Adrenal gland (tissue), 12 donors: ENCODE measurements around the gene ERC2. TPM values are rescaled to one million over a fixed set of nuclear protein-coding genes. Genes with fewer than 3 reads are reported as not detected.

Experiments
- DNase-seq, 7 donors: peaks; one replicate each; pipeline ENCODE4 v3.0.0-alpha.2; 2019 to 2020
- H3K27ac ChIP-seq, 5 donors: fragments of 200-600 bp; sonication (generic) in 4 of 5; 1 replicate in 3 of 5; 2 replicates in 2 of 5; pipeline versions ENCODE4 v1.5.1 to v1.8.0; 2016 to 2020; ENCODE audit warnings: mild to moderate bottlenecking in 1 of 5
- H3K27me3 ChIP-seq: fragments of 200-600 bp; 2 replicates; pipeline ENCODE4 v1.8.0; 2021
- H3K36me3 ChIP-seq, 2 donors: fragments of 200-600 bp; replicated peaks in 1 of 2; 1 replicate in 1 of 2; 2 replicates in 1 of 2; pipeline versions ENCODE4 v1.5.1 to v1.8.0; 2018 to 2022
- H3K4me1 ChIP-seq, 2 donors: fragments of 200-600 bp; replicated peaks in 1 of 2; 1 replicate in 1 of 2; 2 replicates in 1 of 2; pipeline versions ENCODE4 v1.5.1 to v1.8.0; 2018 to 2021
- H3K4me3 ChIP-seq, 4 donors: fragments of 200-600 bp; sonication (generic) in 3 of 4; one replicate each; pipeline ENCODE4 v1.5.1; 2016 to 2018
- H3K9me3 ChIP-seq, 3 donors: fragments of 200-600 bp; sonication (generic) in 1 of 3; replicated peaks in 1 of 3; 1 replicate in 2 of 3; 2 replicates in 1 of 3; pipeline versions ENCODE4 v1.5.1 to v1.8.0; 2016 to 2021
- POLR2A ChIP-seq, 2 donors: fragments of 450-650 bp; IDR thresholded peaks; one replicate each; pipeline ENCODE4 v1.6.1; 2017; ENCODE audit warnings: antibody characterized with exemption in 2 of 2, mild to moderate bottlenecking in 2 of 2, moderate library complexity in 1 of 2
- WGBS, 4 donors: extraction: QIAGEN DNeasy Blood & Tissue Kit in 2 of 4; methylation state at CpG; one replicate each; pipeline versions ENCODE4 v1.1.5 to v1.1.7; 2013 to 2017; 5-methylcytosine and 5-hydroxymethylcytosine counted together
- intact Hi-C, 2 donors: fragments of 100-400 bp; cut with DNase I; formaldehyde crosslinking; loops; one replicate each; pipeline versions ENCODE4 v1.14.1 to v1.15.0; 2022 to 2023
- polyA plus RNA-seq, 3 donors: library from polyadenylated mRNA; stranded (reverse); fragments of 200-250 nt in 2 of 3; fragments of 350-450 nt in 1 of 3; fragmentation: Illumina TruSeq in 1 of 3; extraction: RNeasy Lipid Tissue Mini Kit (QIAGEN cat#74804) in 1 of 3; gene quantifications; one replicate each; pipeline ENCODE4 v1.2.3, GENCODE V29; 2013 to 2014
- total RNA-seq, 9 donors: library from RNA; depleted of rRNA in 4 of 9; stranded (reverse); fragments of >200 nt in 4 of 9; fragments of 120-200 nt in 1 of 9; fragmentation: NEBNext Ultra II Directional in 1 of 9; extraction: Animal tissue kit (Norgen Biotek cat#: 25700) in 1 of 9; gene quantifications; one replicate each; pipeline versions ENCODE4 v1.1.0 to v1.2.4, GENCODE V29; 2013 to 2023
- TF ChIP-seq, protein P1 (sequence below), 6 experiments: fragments of 450-650 bp in 4 of 6; fragments of 200-600 bp in 2 of 6; sonication (generic) in 1 of 6; IDR thresholded peaks; 1 replicate in 5 of 6; 2 replicates in 1 of 6; pipeline versions ENCODE4 v1.5.1 to v1.8.0; 2016 to 2021; ENCODE audit warnings: antibody characterized with exemption in 6 of 6, mild to moderate bottlenecking in 2 of 6, moderate library complexity in 1 of 6
- donor health status: healthy with polysubstance abuse.
- donor health status: Bipolar disorder and iron deficiency.
- donor health status: DM: yes; HTN: yes; CAD: no.
- donor health status: DM: no; HTN: no; CAD: no.
- donor health status: DM: no; HTN: no; CAD: no.
- donor health status: DM: yes; HTN: yes; CAD: no.

The ERC2 gene
- total and polyA plus RNA-seq, 12 donors, result 0.47 to 5.8 (median 1.5) TPM

DNA sequence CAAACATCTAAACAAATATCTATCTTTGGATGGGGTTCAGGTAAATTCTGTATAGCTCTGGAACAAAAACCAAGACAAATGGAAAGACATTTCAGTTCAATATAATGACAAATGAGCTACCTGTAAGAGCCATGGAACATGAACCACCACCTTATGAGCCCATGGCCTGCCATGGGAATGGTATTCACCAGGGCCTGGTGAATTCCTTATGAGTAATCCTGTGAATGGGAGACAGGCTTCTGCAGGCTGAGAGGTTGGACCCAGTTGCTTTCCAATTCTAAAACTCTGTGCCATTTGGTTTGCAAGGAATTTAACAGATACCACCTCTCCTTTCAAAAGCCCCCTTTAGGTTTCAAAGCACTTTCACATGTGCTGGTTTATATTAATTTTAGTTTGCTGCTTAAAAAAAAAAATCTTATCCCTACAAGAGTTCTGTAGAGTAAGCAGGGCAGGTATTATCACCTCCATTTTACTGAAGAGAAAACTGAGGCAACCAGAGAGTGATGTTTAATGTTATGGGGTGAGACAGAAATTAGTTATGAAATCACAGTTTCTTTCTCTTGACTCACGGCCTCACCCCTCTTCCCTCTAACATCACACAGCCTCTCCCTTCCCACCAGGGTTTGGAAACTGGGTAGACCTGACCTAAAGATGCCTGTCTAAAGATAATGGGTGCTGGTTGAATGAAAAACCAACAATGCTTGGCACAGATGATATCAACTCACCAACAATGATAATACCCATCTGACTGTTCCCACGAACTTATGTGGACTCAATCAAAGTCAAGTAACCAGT is 583.6 kb downstream of the ERC2 start:
- WGBS, 4 donors, result 35 to 84% (median 58%) methylated on average over 2 of the region's 2 CpGs
- H3K36me3 ChIP-seq, result no peaks in the 10 kb centered on the region
- intact Hi-C loops, result no loop called here
- no peak for TF ChIP-seq POLR2A (IDR thresholded peaks at IDR 0.05)
- TF ChIP-seq, protein P1, sequence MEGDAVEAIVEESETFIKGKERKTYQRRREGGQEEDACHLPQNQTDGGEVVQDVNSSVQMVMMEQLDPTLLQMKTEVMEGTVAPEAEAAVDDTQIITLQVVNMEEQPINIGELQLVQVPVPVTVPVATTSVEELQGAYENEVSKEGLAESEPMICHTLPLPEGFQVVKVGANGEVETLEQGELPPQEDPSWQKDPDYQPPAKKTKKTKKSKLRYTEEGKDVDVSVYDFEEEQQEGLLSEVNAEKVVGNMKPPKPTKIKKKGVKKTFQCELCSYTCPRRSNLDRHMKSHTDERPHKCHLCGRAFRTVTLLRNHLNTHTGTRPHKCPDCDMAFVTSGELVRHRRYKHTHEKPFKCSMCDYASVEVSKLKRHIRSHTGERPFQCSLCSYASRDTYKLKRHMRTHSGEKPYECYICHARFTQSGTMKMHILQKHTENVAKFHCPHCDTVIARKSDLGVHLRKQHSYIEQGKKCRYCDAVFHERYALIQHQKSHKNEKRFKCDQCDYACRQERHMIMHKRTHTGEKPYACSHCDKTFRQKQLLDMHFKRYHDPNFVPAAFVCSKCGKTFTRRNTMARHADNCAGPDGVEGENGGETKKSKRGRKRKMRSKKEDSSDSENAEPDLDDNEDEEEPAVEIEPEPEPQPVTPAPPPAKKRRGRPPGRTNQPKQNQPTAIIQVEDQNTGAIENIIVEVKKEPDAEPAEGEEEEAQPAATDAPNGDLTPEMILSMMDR (IDR thresholded peaks at IDR 0.05), result no peak
- no peak overlapping the region for H3K4me3 ChIP-seq
- H3K27ac ChIP-seq, result no peak overlapping the region
- no peaks in the 10 kb centered on the region for H3K9me3 ChIP-seq
- H3K27me3 ChIP-seq, result no peaks in the 10 kb centered on the region
- no peak for DNase-seq
- no peaks in the 10 kb centered on the region for H3K4me1 ChIP-seq

DNA sequence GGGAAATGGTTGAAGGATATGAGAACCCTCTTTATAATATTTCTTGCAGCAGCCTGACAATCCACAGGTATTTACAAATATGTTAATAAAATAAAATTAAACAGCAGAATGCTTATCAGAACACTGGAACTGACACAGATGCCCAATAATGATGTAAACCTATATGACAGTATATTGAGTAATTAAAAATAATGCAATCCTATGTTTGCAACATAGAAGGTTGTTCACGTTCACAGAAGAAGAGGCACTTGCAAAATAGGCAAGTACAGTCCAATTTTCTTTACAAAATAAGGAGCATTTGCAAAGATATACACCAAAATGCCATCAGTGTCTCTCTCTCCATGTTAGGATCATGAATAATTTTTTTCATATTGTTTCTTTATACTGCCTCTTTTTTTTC is 584.2 kb downstream of the ERC2 start:
- H3K27me3 ChIP-seq, result no peaks in the 10 kb centered on the region
- no peaks in the 10 kb centered on the region for H3K4me1 ChIP-seq
- TF ChIP-seq, protein P1 (IDR thresholded peaks at IDR 0.05), result no peak
- no peak for TF ChIP-seq POLR2A (IDR thresholded peaks at IDR 0.05)
- DNase-seq, result no peak
- intact Hi-C loops, result no loop called here
- H3K27ac ChIP-seq, result no peak overlapping the region
- no peak overlapping the region for H3K4me3 ChIP-seq
- WGBS, 4 donors, result 59 to 85% (median 73%) methylated on average over 1 of the region's 1 CpG
- no peaks in the 10 kb centered on the region for H3K36me3 ChIP-seq
- no peaks in the 10 kb centered on the region for H3K9me3 ChIP-seq

DNA sequence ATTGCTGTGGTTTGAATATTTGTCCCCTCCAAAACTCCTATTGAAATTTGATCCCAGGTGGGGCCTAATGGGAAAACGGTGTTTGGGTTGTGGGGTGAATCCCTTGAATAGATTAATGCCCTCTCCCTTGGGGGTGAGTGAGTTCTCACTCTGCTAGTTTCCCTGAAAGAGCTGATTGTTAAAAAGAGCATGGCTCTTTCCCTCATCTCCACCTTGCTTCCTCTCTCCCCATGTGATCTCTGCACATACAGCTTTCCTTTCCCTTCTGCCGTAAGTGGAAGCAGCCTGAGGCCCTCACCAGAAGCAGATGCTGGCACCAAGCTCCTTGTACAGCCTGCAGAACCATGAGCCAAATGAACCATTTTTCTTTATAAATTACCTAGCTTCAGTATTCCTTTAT is 586.3 kb downstream of the ERC2 start:
- TF ChIP-seq, protein P1 (IDR thresholded peaks at IDR 0.05), result no peak
- TF ChIP-seq POLR2A (IDR thresholded peaks at IDR 0.05), result no peak
- 34 to 82% (median 51%) methylated on average over 2 of the region's 2 CpGs for WGBS, 4 donors
- Histone ChIP-seq H3K36me3 (no peaks in the 10 kb centered on the region), H3K27me3 (no peaks in the 10 kb centered on the region), H3K9me3 (no peaks in the 10 kb centered on the region), H3K27ac (no peak overlapping the region), H3K4me1 (no peaks in the 10 kb centered on the region), H3K4me3 (no peak overlapping the region)
- no peak for DNase-seq
- intact Hi-C loops, result no loop called here

DNA sequence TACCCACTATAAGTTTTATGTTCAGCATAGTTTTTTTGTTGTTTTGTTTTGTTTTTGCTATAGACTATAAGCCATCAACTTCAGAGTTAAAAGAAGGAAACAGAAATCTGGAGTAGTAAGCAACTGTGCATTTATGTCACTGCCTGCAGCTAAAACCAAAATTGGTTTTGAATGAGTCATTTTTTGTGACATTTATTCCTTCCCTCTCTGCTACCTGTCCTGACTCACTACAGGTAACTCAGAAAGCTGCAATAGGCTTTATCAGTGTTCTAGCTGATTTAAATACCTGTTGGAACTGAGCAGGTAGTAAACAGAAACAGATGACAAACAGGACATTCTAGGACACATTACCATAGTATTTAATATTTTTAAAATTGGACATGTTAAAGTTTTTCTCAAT is 587.9 kb downstream of the ERC2 start:
- Histone ChIP-seq H3K27me3 (no peaks in the 10 kb centered on the region), H3K4me1 (no peaks in the 10 kb centered on the region), H3K4me3 (no peak overlapping the region), H3K9me3 (no peaks in the 10 kb centered on the region), H3K27ac (no peak overlapping the region), H3K36me3 (no peaks in the 10 kb centered on the region)
- no peak for DNase-seq
- intact Hi-C loops, result no loop called here
- TF ChIP-seq, protein P1 (IDR thresholded peaks at IDR 0.05), result no peak
- TF ChIP-seq POLR2A (IDR thresholded peaks at IDR 0.05), result no peak
